Measurements from ENCODE around the gene MAP3K19.
"Not testable (repeated sequence)": the region's sequence is repeated elsewhere in the genome, so short reads cannot be mapped to it uniquely, and the experiment has no call there.

The MAP3K19 gene

GRCh38 chr2:135052042-135052876 lies 5.0 kb upstream of the MAP3K19 start, which contains the start of gene RAB3GAP1:
Gene RAB3GAP1 (plus strand): TSS chr2:135052292. CDS start chr2:135052308, 16 bp downstream.
- no peak for FAIRE-seq

GRCh38 chr2:135050684-135051083 lies 3.4 kb upstream of the MAP3K19 start:
- no peak for FAIRE-seq

DNA sequence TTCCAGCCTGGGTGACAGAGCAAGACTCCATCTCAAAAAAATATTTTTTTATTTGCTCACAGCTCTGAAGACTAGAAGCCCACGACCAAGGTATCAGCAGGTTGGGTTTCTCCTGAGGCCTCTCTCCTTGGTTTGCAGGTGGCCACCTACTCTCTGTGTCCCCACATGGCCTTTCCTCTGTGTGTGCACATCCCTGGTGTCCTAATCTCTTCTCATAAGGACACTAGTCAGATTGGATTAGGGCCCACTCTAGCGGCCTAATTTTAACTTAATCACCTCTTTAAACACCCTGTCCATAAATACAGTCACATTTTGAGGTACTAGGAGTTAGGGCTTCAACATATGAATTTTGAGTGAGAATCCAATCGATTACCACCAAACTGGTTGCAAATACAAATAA lies 2.9 kb upstream of the MAP3K19 start:
- FAIRE-seq: no peak

GRCh38 chr2:135048122-135048521 lies 875 bp upstream of the MAP3K19 start:
- no peak for FAIRE-seq

GRCh38 chr2:135043345-135043744 lies 3.9 kb downstream of the MAP3K19 start:
- no peak for FAIRE-seq

- no peak for FAIRE-seq
Observed at GRCh38 chr2:135037831-135038230, 9.4 kb downstream of the MAP3K19 start.

- FAIRE-seq: not testable (repeated sequence)
Observed at GRCh38 chr2:135033216-135033615, 14.0 kb downstream of the MAP3K19 start.

GRCh38 chr2:135030826-135031225 lies 16.4 kb downstream of the MAP3K19 start:
- no peak for FAIRE-seq

DNA sequence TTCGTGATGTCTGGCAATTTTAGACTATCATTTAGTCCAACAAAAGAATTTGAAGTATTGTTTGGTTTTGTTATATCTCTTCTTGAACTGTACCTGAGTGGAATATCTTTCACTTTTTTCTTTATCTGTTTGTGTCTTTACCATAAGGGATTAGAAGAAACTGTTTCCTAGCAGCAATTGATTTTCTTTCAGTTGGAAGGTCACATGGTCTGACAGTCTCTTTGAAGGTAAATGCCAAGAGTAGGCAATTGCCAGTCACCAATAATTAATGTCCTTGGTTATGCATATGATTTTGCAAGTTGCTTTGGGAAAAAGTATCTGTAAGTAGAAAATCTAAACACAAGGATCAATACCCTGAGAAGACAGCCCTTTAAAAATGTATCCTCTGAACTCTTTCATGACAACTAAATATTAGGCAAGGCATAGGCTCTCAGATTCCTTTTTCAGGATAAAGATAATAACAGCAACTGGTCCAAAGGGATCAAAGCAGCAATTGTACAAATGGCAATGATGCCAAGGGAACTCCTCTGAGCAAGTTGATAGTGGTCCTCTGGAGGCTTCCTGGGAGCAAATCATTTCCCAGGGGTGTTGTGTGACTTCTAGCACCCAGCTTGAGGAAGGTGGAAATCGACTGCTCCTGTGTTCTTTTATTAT lies 17.6 kb downstream of the MAP3K19 start:
- FAIRE-seq: no peak

DNA sequence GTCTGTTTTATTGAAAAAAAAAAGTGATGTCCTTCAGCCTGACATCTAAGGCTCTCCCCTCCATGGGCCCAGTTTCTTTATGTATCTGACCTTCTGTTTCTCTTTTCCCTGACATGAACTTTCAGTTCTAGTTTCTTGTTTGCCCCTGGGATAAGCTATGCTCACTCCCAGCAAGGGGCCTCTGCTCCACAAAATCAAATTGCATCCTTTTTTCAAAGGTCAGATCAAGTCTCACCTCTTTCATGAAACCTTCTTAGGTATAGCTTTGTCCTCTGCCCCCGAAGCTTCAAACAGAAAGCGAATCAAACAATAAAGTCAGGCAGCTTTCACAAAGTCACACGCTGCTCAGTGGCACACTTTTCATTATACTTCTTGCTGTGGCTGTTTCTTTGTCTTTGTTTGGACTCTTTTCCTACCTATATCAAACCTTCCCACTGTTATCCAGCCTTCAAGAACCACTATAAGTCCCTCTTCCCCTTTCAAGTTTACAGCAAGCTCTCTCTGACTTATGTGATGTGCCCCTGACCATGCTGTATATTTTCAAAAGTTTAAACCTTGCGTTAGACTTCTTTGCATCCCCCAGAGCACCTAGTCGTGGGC lies 23.3 kb downstream of the MAP3K19 start:
- FAIRE-seq: no peak

DNA sequence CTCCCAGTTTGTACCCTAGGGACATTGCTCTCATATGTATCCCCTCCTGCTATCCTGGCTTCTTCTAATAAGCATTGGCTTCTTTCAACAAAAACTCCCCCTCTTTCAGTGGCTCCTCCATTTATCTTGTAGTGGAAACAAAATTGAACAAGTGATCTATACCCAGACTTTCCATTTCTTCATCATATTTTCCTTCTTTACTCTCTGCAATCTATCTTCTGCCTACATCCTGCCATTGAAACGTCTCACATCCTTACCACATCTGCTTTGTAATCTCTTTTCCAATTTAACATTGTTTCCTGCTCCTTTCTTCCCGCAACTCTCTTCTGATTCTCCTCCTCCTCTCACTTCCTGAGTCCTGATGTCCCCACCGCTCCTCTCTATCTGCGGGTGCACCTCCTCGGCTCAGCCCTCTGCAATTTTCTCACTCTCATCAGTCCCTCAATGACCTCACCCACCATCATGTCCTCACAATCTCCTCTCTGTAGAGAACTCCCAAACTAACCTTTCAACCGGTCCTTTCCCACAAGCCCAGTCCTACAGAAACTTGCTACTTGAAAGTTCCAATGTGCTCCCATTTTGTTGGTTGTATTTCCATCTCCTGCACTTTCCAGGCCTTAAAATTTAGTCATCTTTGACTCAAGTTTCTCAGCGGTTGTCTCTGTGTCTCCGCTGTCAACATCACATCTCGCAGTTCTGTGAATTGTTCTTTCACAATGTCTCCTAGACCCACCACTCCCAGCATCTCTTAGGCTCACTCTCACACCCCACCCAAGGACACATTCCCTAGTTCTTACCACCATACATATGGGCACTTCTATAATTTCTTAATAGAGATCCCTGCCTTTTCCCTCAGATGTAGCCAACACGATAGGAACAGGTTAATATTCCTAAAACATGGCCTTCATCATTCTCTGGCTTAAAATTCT lies 24.0 kb downstream of the MAP3K19 start:
- FAIRE-seq: no peak

GRCh38 chr2:135021618-135022017 lies 25.6 kb downstream of the MAP3K19 start:
- FAIRE-seq: no peak

GRCh38 chr2:135011633-135012032 lies 35.6 kb downstream of the MAP3K19 start:
- no peak for FAIRE-seq

- no peak for FAIRE-seq
Observed at GRCh38 chr2:135010200-135010942, 36.9 kb downstream of the MAP3K19 start.

DNA sequence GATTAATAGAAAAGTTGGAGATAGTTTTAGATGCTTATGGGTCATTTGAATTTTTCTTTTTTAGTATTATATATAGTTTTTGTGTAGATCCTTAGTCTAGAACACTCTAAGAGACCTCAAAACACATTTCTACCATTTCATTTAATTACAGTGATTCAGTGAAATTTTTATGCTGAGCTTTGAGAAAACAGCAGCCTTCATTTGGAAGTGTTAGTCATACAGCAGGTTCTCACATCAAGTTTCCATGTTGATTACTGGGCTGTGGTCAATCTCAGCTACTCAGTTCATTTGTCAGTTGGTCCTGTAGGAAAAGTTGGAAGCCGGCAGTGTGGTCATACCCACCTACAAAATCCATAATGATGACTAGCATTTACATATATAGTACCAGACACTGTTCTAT lies 37.9 kb downstream of the MAP3K19 start:
- no peak for FAIRE-seq

DNA sequence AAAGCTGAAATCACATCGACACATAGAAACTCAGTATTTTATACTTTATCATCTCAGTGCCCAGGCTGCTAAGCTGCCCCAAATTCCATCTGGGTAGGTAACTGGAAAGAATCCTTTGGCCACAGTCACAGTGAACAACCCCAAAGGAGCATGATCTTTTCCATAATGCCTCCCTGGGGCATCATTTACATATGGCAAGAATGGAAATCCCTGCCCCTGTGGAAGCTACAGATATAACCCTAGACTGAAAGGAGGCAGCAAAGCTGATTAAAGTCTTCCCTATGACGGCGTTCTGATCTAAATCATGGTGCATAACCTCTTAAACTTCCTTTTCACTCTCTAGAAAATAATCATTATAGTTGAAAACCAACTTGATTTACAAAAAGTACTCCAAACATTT lies 41.5 kb downstream of the MAP3K19 start:
- FAIRE-seq: no peak

DNA sequence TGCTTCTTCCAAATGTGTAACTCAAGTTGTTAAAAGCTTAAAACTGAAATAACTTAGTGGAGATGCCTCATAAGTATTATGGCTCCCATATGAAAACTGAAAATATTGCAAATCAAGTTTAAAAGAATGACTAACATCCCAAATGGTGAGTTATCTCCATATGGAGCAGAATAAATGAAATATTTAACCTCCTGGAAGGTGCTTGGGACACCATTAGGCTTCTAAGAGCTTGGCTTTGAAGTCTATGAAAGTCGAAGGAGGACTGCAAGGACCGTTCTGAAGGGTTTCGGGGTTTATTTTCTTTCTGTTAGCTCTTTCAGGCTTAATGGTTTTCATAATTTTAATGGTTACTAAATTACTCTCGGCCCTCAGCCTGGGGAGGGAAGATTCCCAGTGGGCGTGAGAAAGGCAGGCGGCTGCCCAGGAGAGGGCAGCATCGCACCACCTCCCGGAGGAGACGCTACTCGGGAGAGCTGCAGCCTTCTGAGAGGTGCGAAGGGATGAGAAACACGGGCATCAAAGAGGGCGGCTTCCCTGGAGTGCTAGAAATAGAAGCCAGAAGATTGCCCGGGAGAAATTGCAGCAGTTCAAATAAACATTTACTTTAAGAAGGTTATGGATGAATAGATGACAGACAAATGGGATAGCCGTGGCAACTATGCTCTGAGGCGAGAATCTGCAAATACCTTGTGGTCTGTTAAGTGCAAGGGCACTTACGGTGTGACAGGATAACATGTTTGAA lies 43.1 kb downstream of the MAP3K19 start:
- peak; percentile 62 for FAIRE-seq

GRCh38 chr2:135002836-135003235 lies 44.4 kb downstream of the MAP3K19 start:
- no peak for FAIRE-seq

DNA sequence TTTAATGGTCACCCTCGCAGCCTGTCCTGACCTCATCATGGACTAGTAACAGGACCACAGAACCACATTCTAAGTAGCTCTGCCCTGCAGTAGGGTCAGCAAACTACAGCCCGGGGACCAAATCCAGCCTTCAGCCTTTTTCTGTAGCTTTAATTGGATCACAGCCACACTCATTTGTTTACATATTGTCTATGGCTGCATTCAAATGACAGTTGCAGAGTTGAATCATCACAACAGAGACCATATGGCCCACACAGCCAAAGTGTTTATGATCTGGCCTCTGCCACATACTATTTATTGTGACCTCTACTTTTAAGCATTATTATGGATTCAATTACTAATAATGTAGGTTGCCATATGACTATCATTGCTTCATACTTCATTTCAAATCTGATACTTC lies 47.7 kb downstream of the MAP3K19 start:
- FAIRE-seq: no peak

DNA sequence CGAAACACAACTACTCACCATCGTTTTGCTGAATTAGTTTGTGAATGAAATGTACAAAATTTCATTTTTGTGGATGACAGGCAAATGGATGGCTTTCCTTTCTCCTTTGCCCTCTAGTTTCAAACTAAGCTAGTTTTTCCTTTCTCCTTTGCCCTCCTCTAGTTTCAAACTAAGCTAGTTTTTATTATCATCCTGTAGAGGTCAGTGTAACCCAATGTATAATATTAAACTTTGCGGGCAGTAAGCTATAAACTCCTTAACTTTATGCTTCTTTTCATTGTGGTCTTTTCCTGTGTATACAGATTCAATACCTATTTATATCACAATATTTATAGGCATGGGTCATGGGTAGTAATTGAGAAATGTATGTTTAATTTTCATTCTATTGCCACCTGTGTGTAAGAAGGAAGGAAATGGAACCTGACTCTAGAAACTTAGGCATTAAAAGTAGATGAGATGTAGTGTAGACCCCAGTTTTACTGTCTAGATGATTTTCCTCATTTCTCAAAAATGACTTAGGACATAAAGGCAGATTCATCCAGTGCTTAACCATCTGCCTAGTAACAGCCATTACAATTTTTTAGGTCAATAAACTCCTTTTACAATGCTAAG lies 58.1 kb downstream of the MAP3K19 start:
- peak; percentile 96 for FAIRE-seq

GRCh38 chr2:134985061-134985460 lies 62.2 kb downstream of the MAP3K19 start:
- FAIRE-seq: no peak

Data from TTC549 (cell line).